Activated naive CD8-positive, alpha-beta T cell (primary cell): ENCODE results near the gene PPFIBP1.
A peak's percentile ranks its signal among the peaks of the same experiment; 100 is the strongest.
"Not testable (repeated sequence)": the region's sequence is repeated elsewhere in the genome, so short reads cannot be mapped to it uniquely, and the experiment has no call there.

ENCODE experiments used
- H3K27ac Mint-ChIP-seq: one replicate; pipeline ENCODE4 v1.8.0; 2021; ENCODE audit warnings: mixed read lengths
- H3K27me3 Mint-ChIP-seq: one replicate; pipeline ENCODE4 v1.8.0; 2021; ENCODE audit warnings: mixed read lengths
- H3K36me3 Mint-ChIP-seq: one replicate; pipeline ENCODE4 v1.8.0; 2021; ENCODE audit warnings: mixed read lengths
- H3K4me1 Mint-ChIP-seq: one replicate; pipeline ENCODE4 v1.8.0; 2021; ENCODE audit warnings: low read depth, mixed read lengths
- H3K4me3 Mint-ChIP-seq: one replicate; pipeline ENCODE4 v1.8.0; 2021; ENCODE audit warnings: mild to moderate bottlenecking, mixed read lengths
- H3K9me3 Mint-ChIP-seq: one replicate; pipeline ENCODE4 v1.8.0; 2021; ENCODE audit warnings: low read depth, mixed read lengths

PPFIBP1 gene

GRCh38 chr12:27524494-27524835, 459 bp downstream of the PPFIBP1 start:
- H3K36me3 Mint-ChIP-seq, result no peaks in the 10 kb centered on the region
- H3K9me3 Mint-ChIP-seq, result no peaks in the 10 kb centered on the region
- H3K27ac Mint-ChIP-seq, result no peak overlapping the region
- peaks cover 27% of the 10 kb centered on the region for H3K4me1 Mint-ChIP-seq
- H3K4me3 Mint-ChIP-seq, result peak overlapping the region; percentile 96
- peaks cover under 1% of the 10 kb centered on the region for H3K27me3 Mint-ChIP-seq

- Mint-ChIP-seq H3K36me3 (no peaks in the 10 kb centered on the region), H3K27me3 (no peaks in the 10 kb centered on the region), H3K4me3 (peak overlapping the region; percentile 96), H3K9me3 (no peaks in the 10 kb centered on the region), H3K4me1 (peaks cover 29% of the 10 kb centered on the region), H3K27ac (peak overlapping the region; percentile 8)
Observed at GRCh38 chr12:27524839-27525753, 1.1 kb downstream of the PPFIBP1 start.

- H3K27me3 Mint-ChIP-seq, result no peaks in the 10 kb centered on the region
- peaks cover 34% of the 10 kb centered on the region for H3K4me1 Mint-ChIP-seq
- no peak overlapping the region for H3K27ac Mint-ChIP-seq
- no peak overlapping the region for H3K4me3 Mint-ChIP-seq
- no peaks in the 10 kb centered on the region for H3K9me3 Mint-ChIP-seq
- H3K36me3 Mint-ChIP-seq, result no peaks in the 10 kb centered on the region
Observed at GRCh38 chr12:27527512-27527911, 3.5 kb downstream of the PPFIBP1 start.

GRCh38 chr12:27528788-27529187, 4.8 kb downstream of the PPFIBP1 start:
- Mint-ChIP-seq H3K4me1 (peaks cover 33% of the 10 kb centered on the region), H3K27ac (no peak overlapping the region), H3K36me3 (no peaks in the 10 kb centered on the region), H3K27me3 (no peaks in the 10 kb centered on the region), H3K9me3 (no peaks in the 10 kb centered on the region), H3K4me3 (no peak overlapping the region)

GRCh38 chr12:27530157-27530922, 6.3 kb downstream of the PPFIBP1 start:
- Mint-ChIP-seq H3K27ac (no peak overlapping the region), H3K4me3 (no peak overlapping the region), H3K4me1 (peaks cover 37% of the 10 kb centered on the region), H3K9me3 (no peaks in the 10 kb centered on the region), H3K36me3 (no peaks in the 10 kb centered on the region), H3K27me3 (no peaks in the 10 kb centered on the region)

- H3K27me3 Mint-ChIP-seq, result no peaks in the 10 kb centered on the region
- no peaks in the 10 kb centered on the region for H3K36me3 Mint-ChIP-seq
- H3K27ac Mint-ChIP-seq, result no peak overlapping the region
- no peak overlapping the region for H3K4me3 Mint-ChIP-seq
- no peaks in the 10 kb centered on the region for H3K9me3 Mint-ChIP-seq
- peaks cover 42% of the 10 kb centered on the region for H3K4me1 Mint-ChIP-seq
Observed at GRCh38 chr12:27531896-27532295, 7.9 kb downstream of the PPFIBP1 start.

- Mint-ChIP-seq H3K4me1 (peaks cover 48% of the 10 kb centered on the region), H3K36me3 (peaks cover 1% of the 10 kb centered on the region), H3K9me3 (no peaks in the 10 kb centered on the region), H3K27me3 (no peaks in the 10 kb centered on the region), H3K4me3 (peak overlapping the region; percentile 69), H3K27ac (peak overlapping the region; percentile 88)
Observed at GRCh38 chr12:27534060-27534764, 10.2 kb downstream of the PPFIBP1 start.

GRCh38 chr12:27534765-27535161, 10.8 kb downstream of the PPFIBP1 start:
- H3K4me3 Mint-ChIP-seq, result peak overlapping the region; percentile 69
- peaks cover 2% of the 10 kb centered on the region for H3K36me3 Mint-ChIP-seq
- H3K27me3 Mint-ChIP-seq, result no peaks in the 10 kb centered on the region
- peaks cover 48% of the 10 kb centered on the region for H3K4me1 Mint-ChIP-seq
- H3K9me3 Mint-ChIP-seq, result no peaks in the 10 kb centered on the region
- peak overlapping the region; percentile 88 for H3K27ac Mint-ChIP-seq

GRCh38 chr12:27535318-27535717, 11.3 kb downstream of the PPFIBP1 start:
- Mint-ChIP-seq H3K9me3 (no peaks in the 10 kb centered on the region), H3K27ac (peak overlapping the region; percentile 9), H3K36me3 (peaks cover 2% of the 10 kb centered on the region), H3K4me3 (no peak overlapping the region), H3K27me3 (no peaks in the 10 kb centered on the region), H3K4me1 (peaks cover 44% of the 10 kb centered on the region)

- Mint-ChIP-seq H3K9me3 (no peaks in the 10 kb centered on the region), H3K4me1 (peaks cover 36% of the 10 kb centered on the region), H3K4me3 (no peak overlapping the region), H3K27me3 (peaks cover 1% of the 10 kb centered on the region), H3K27ac (no peak overlapping the region), H3K36me3 (peaks cover 2% of the 10 kb centered on the region)
Observed at GRCh38 chr12:27537855-27538675, 14.1 kb downstream of the PPFIBP1 start.

- H3K4me1 Mint-ChIP-seq, result peaks cover 26% of the 10 kb centered on the region
Observed at GRCh38 chr12:27539191-27539631, 15.2 kb downstream of the PPFIBP1 start.

GRCh38 chr12:27541031-27541719, 17.2 kb downstream of the PPFIBP1 start:
- H3K9me3 Mint-ChIP-seq, result no peaks in the 10 kb centered on the region
- no peak overlapping the region for H3K4me3 Mint-ChIP-seq
- H3K36me3 Mint-ChIP-seq, result peaks cover 6% of the 10 kb centered on the region
- H3K27me3 Mint-ChIP-seq, result peaks cover 3% of the 10 kb centered on the region
- H3K27ac Mint-ChIP-seq, result no peak overlapping the region
- peaks cover 8% of the 10 kb centered on the region for H3K4me1 Mint-ChIP-seq

More at GRCh38 chr12:27539191-27539631, 15.2 kb downstream of the PPFIBP1 start:
- no peaks in the 10 kb centered on the region for H3K9me3 Mint-ChIP-seq
- no peak overlapping the region for H3K4me3 Mint-ChIP-seq
- H3K27me3 Mint-ChIP-seq, result peaks cover 3% of the 10 kb centered on the region
- H3K36me3 Mint-ChIP-seq, result peaks cover 2% of the 10 kb centered on the region
- H3K27ac Mint-ChIP-seq, result no peak overlapping the region

GRCh38 chr12:27542628-27543027, 18.6 kb downstream of the PPFIBP1 start:
- Mint-ChIP-seq H3K27me3 (peaks cover 3% of the 10 kb centered on the region), H3K27ac (no peak overlapping the region), H3K4me3 (no peak overlapping the region), H3K9me3 (no peaks in the 10 kb centered on the region), H3K36me3 (peaks cover 9% of the 10 kb centered on the region), H3K4me1 (peaks cover 5% of the 10 kb centered on the region)

- not testable (repeated sequence) for H3K36me3 Mint-ChIP-seq, H3K9me3 Mint-ChIP-seq, H3K4me1 Mint-ChIP-seq, H3K27me3 Mint-ChIP-seq, H3K27ac Mint-ChIP-seq, H3K4me3 Mint-ChIP-seq
Observed at GRCh38 chr12:27544858-27545257, 20.9 kb downstream of the PPFIBP1 start.
